Activated CD8-positive, alpha-beta memory T cell treated with anti-CD3 and anti-CD28 coated beads for 36 hours (primary cell): ENCODE data around the gene TIRAP. TPM values are rescaled to one million over a fixed set of nuclear protein-coding genes. Genes with fewer than 3 reads are reported as not detected.

Experiments
- CTCF ChIA-PET: fragments of 350-600 bp; sonication (Branson Sonifier 250); formaldehyde crosslinking; loops from one replicate; lab custom pipeline; 2021; ENCODE audit warnings: antibody characterized with exemption; lab: Charles Lee
- POLR2A ChIA-PET: fragments of 350-600 bp; sonication (Branson Sonifier 250); formaldehyde crosslinking; loops from one replicate; lab custom pipeline; 2021; ENCODE audit warnings: antibody characterized with exemption; lab: Charles Lee
- total RNA-seq, 2 experiments: library from RNA; stranded (reverse); gene quantifications; one replicate each; pipeline ENCODE4 v1.2.3, GENCODE V29; 2021

Gene TIRAP
- total RNA-seq, 2 experiments from 2014 or later: 9.8 to 10.1 TPM

GRCh38 chr11:126280595-126280994 is 2.3 kb upstream of the TIRAP start:
- CTCF ChIA-PET: interaction anchor here (1.2 kb wide), 1 partner anchor 16 kb away, joined by 3 read pairs; no protein-coding TSS in a partner anchor
- POLR2A ChIA-PET: no interaction called here

GRCh38 chr11:126281245-126281644 is 1.6 kb upstream of the TIRAP start:
- ChIA-PET POLR2A (interaction anchor here (1.2 to 1.8 kb wide), 2 partner anchors 9 to 12 kb away, joined by 5 to 9 read pairs; partner anchors contain the start of gene FOXRED1), CTCF (interaction anchor here (1.2 to 2.3 kb wide), 2 partner anchors 12 to 17 kb away, joined by 3 to 7 read pairs; partner anchors contain the start of genes FOXRED1 and SRPRA)

- POLR2A ChIA-PET: interaction anchor here (1.2 to 1.8 kb wide), 2 partner anchors 9 to 12 kb away, joined by 5 to 9 read pairs; partner anchors contain the start of gene FOXRED1
Measured at GRCh38 chr11:126281666-126282175, 1.2 kb upstream of the TIRAP start.

GRCh38 chr11:126282361-126282735 is 545 bp upstream of the TIRAP start:
- ChIA-PET CTCF (interaction anchor here (2.3 kb wide), 1 partner anchor 13 kb away, joined by 7 read pairs; the partner anchor contains the start of genes FOXRED1 and SRPRA), POLR2A (interaction anchor here (0.6 to 1.8 kb wide), 3 partner anchors 10 to 20 kb away, joined by 3 to 9 read pairs (median 5); partner anchors contain the start of gene FOXRED1)

More at GRCh38 chr11:126281666-126282175, 1.2 kb upstream of the TIRAP start:
- CTCF ChIA-PET: interaction anchor here (2.3 kb wide), 1 partner anchor 12 kb away, joined by 7 read pairs; the partner anchor contains the start of genes FOXRED1 and SRPRA

- CTCF ChIA-PET: no interaction called here
- POLR2A ChIA-PET: no interaction called here
Measured at GRCh38 chr11:126284829-126285228, 1.9 kb downstream of the TIRAP start.

- ChIA-PET CTCF (no interaction called here), POLR2A (no interaction called here)
Measured at GRCh38 chr11:126288237-126288636, 5.3 kb downstream of the TIRAP start.

GRCh38 chr11:126290887-126291286 is 8.0 kb downstream of the TIRAP start:
- ChIA-PET POLR2A (interaction anchor here (1.0 kb wide), 1 partner anchor 15 kb away, joined by 3 read pairs; no protein-coding TSS in a partner anchor), CTCF (interaction anchor here (0.6 to 1.6 kb wide), 3 partner anchors 150 to 294 kb away, joined by 3 read pairs; no protein-coding TSS in a partner anchor)

GRCh38 chr11:126293726-126294125 is 10.8 kb downstream of the TIRAP start:
- ChIA-PET CTCF (interaction anchor here (1.5 kb wide), 1 partner anchor 40 kb away, joined by 3 read pairs; no protein-coding TSS in a partner anchor), POLR2A (no interaction called here)

- ChIA-PET POLR2A (no interaction called here), CTCF (no interaction called here)
Measured at GRCh38 chr11:126297004-126297403, 14.1 kb downstream of the TIRAP start.

GRCh38 chr11:126303623-126304456 is 20.9 kb downstream of the TIRAP start, which contains the start of gene DCPS:
Gene DCPS (plus strand): TSS chr11:126304060. CDS start chr11:126304081, 21 bp downstream.
- CTCF ChIA-PET: interaction anchor here (1.0 kb wide), 1 partner anchor 17 kb away, joined by 3 read pairs; no protein-coding TSS in a partner anchor
- POLR2A ChIA-PET: interaction anchor here (0.9 to 1.2 kb wide), 4 partner anchors 14 to 50 kb away, joined by 3 to 8 read pairs (median 4); no protein-coding TSS in a partner anchor

GRCh38 chr11:126304457-126305075 is 21.7 kb downstream of the TIRAP start:
- CTCF ChIA-PET: interaction anchor here (1.0 kb wide), 1 partner anchor 17 kb away, joined by 3 read pairs; no protein-coding TSS in a partner anchor
- POLR2A ChIA-PET: interaction anchor here (0.9 to 1.2 kb wide), 4 partner anchors 13 to 49 kb away, joined by 3 to 8 read pairs (median 4); no protein-coding TSS in a partner anchor

GRCh38 chr11:126305699-126306098 is 22.8 kb downstream of the TIRAP start:
- CTCF ChIA-PET: interaction anchor here (0.7 kb wide), 1 partner anchor 11 kb away, joined by 3 read pairs; no protein-coding TSS in a partner anchor
- POLR2A ChIA-PET: interaction anchor here (1.2 kb wide), 1 partner anchor 15 kb away, joined by 3 read pairs; no protein-coding TSS in a partner anchor

GRCh38 chr11:126307706-126308105 is 24.8 kb downstream of the TIRAP start:
- ChIA-PET POLR2A (no interaction called here), CTCF (interaction anchor here (0.5 to 0.6 kb wide), 2 partner anchors 14 to 80 kb away, joined by 3 to 4 read pairs; no protein-coding TSS in a partner anchor)

- POLR2A ChIA-PET: no interaction called here
- CTCF ChIA-PET: no interaction called here
Measured at GRCh38 chr11:126308271-126308671, 25.4 kb downstream of the TIRAP start.

- CTCF ChIA-PET: interaction anchor here (0.7 kb wide), 1 partner anchor 171 kb away, joined by 3 read pairs; no protein-coding TSS in a partner anchor
- POLR2A ChIA-PET: interaction anchor here (0.7 kb wide), 1 partner anchor 111 kb away, joined by 5 read pairs; no protein-coding TSS in a partner anchor
Measured at GRCh38 chr11:126308771-126309170, 25.9 kb downstream of the TIRAP start.

GRCh38 chr11:126310200-126310991 is 27.5 kb downstream of the TIRAP start:
- ChIA-PET POLR2A (interaction anchor here (0.6 kb wide), 1 partner anchor 32 kb away, joined by 3 read pairs; no protein-coding TSS in a partner anchor), CTCF (interaction anchor here (0.7 to 2.3 kb wide), 17 partner anchors 11 to 175 kb away, joined by 3 to 16 read pairs (median 3); partner anchors contain the start of gene ST3GAL4)

- POLR2A ChIA-PET: no interaction called here
Measured at GRCh38 chr11:126310992-126311310, 28.1 kb downstream of the TIRAP start.

More at GRCh38 chr11:126310992-126311310, 28.1 kb downstream of the TIRAP start:
- CTCF ChIA-PET: interaction anchor here (0.7 to 2.3 kb wide), 16 partner anchors 10 to 174 kb away, joined by 3 to 16 read pairs (median 4); partner anchors contain the start of gene ST3GAL4
